ENCODE data around the gene USP2. TPM values are rescaled to one million over a fixed set of nuclear protein-coding genes. Genes with fewer than 3 reads are reported as not detected.

Gene USP2
- total RNA-seq, 2 experiments from 2014 or later, result 0.48 to 0.53 TPM

DNA sequence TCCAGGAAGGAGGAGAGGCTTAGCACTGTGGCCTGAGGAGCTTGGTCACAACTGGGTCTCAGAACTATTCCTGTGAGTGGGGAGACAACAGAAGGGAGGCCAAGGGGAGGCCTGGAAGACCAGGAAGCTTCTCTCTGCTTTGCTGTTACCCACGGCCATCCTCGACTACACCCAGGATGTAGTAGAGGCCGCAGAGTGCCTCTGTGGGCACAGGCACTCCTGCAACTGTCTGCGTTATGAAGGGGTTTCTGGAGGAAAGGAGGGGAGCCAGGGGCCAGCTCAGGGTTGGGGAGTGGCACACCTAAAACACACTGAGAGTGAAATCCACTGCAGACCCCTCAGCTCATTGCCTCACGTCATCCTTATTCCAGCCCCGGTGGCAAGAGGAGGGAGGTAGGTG, 31.2 kb downstream of the USP2 start:
- Mint-ChIP-seq H3K4me1 (peaks cover 6% of the 10 kb centered on the region), H3K27me3 (peaks cover 31% of the 10 kb centered on the region), H3K9me3 (no peaks in the 10 kb centered on the region), H3K27ac (peak overlapping the region; percentile 74), H3K4me3 (no peak overlapping the region), H3K36me3 (ENCODE audit: low read depth) (no peaks in the 10 kb centered on the region)
- CTCF ChIA-PET, result interaction anchor here (0.6 to 2.6 kb wide), 3 partner anchors 9 to 22 kb away, joined by 3 to 15 read pairs (median 4); partner anchors contain the start of gene C1QTNF5
- no peak for DNase-seq
- POLR2A ChIA-PET, result interaction anchor here (1.1 kb wide), 1 partner anchor 12 kb away, joined by 3 read pairs; no protein-coding TSS in a partner anchor

DNA sequence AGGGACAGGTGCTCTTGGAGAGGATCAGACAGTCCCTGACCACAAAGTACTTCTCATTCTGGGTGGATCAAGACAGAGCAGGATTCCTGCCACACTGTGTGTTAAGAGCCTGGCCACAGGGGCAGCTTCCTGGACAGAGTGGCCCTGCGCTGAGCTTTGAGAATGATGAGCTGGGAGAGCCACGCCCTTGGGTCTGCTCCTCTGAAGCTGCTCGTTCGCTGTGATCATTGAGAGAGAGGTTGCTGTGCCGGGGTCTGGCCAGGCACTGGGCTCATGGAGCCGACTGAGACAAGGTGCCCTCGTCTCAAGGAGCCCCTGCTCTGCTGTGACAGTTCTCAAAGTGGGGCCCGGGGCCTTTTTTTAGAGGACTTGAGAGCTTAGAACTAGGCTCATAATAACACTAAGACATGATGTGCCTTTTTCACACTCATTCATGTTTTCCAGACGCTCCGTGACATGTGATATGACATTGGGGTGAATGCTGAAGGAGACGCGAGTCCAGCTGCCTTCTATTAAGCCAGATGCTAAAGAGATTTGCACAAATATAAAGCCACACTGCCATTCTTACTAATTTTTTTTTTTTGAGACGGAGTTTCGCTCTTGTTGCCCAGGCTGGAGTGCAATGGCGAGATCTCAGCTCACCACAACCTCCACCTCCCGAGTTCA, 33.4 kb downstream of the USP2 start:
- no peak overlapping the region for H3K27ac Mint-ChIP-seq
- H3K4me3 Mint-ChIP-seq, result no peak overlapping the region
- DNase-seq, result no peak
- no peaks in the 10 kb centered on the region for H3K9me3 Mint-ChIP-seq
- H3K36me3 Mint-ChIP-seq (ENCODE audit: low read depth), result no peaks in the 10 kb centered on the region
- peaks cover 25% of the 10 kb centered on the region for H3K27me3 Mint-ChIP-seq
- POLR2A ChIA-PET, result no interaction called here
- CTCF ChIA-PET, result interaction anchor here (1.4 to 2.1 kb wide), 3 partner anchors 8 to 127 kb away, joined by 4 to 16 read pairs (median 10); no protein-coding TSS in a partner anchor
- peaks cover 6% of the 10 kb centered on the region for H3K4me1 Mint-ChIP-seq

DNA sequence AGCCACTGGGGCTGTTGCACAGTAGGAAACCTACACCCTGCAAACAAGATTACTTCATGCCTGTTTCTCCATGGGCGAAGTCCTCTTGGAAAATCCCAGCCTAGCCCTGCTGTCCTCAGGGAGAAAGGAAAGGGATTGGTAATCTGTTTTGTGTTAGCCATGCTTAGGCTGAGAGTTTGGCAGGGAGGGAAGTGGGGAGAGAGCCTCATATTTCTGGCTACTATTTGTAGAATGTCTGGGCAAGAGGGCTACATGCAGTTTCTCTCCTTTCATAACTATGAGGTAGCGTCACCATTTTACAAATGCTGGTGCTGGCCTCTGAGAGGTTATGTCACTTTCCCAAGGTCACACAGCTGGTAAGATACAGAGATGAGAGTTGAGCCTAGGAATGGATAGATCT, 34.2 kb downstream of the USP2 start:
- POLR2A ChIA-PET, result no interaction called here
- Mint-ChIP-seq H3K27ac (no peak overlapping the region), H3K9me3 (no peaks in the 10 kb centered on the region)

DNA sequence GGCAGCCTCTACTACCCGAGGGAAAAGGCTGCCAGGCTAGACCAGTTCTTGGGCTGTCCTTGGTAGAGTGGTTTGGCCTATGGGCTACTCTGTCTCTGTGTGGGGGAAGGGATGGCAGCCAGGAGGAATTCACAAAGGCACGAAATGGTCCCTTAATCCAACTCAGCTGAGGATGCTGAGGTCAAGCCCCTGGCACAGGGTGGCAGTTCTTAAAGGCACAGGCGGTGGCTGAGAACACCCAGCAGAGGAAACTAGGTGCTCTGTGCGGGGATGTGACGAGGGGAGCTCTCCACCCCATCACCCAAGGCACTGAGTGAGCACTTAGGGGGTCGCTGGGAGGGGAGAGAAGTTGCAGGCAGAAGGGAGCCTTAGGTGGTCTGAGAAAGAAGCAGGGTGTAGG, 34.9 kb downstream of the USP2 start, which contains the start of gene MFRP:
Gene MFRP (minus strand): TSS at position 101 of the 400 bp plus-strand sequence. CDS start 192 bp downstream, outside the sequence.
- Mint-ChIP-seq H3K4me3 (no peak within 1 kb of the TSS), H3K27me3 (peaks cover 26% of the 10 kb centered on the region), H3K9me3 (no peaks in the 10 kb centered on the region), H3K36me3 (ENCODE audit: low read depth) (no peaks in the 10 kb centered on the region), H3K27ac (no peak within 1 kb of the TSS), H3K4me1 (peaks cover 6% of the 10 kb centered on the region)
- ChIA-PET POLR2A (no interaction called here), CTCF (no interaction called here)
- DNase-seq, result no peak

More for the DNA sequence above, 34.2 kb downstream of the USP2 start:
- no peak for DNase-seq
- no peaks in the 10 kb centered on the region for H3K36me3 Mint-ChIP-seq (ENCODE audit: low read depth)
- H3K27me3 Mint-ChIP-seq, result peaks cover 26% of the 10 kb centered on the region
- no peak overlapping the region for H3K4me3 Mint-ChIP-seq
- peaks cover 6% of the 10 kb centered on the region for H3K4me1 Mint-ChIP-seq
- CTCF ChIA-PET, result interaction anchor here (1.4 to 2.1 kb wide), 3 partner anchors 9 to 127 kb away, joined by 4 to 16 read pairs (median 10); no protein-coding TSS in a partner anchor

DNA sequence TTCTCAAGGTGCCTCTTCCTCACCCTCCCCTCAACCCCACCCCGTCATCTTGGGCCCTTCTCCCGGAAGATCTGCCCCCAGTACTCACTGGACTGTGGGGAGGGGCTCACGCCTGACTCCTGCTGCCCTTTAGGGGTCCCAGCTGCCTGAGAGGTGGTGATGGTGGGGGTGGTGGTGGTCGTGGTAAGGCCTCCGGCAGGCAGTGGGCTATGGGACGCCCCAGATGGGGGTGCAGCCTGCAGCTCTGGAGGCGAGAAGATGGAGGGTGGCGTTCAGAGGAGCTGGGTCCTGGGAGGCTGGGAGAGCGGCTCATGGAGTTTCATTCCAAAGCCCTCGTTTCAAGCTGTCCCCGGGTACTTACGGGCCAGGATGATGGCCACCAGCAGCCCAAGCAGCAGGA, 35.8 kb downstream of the USP2 start:
- POLR2A ChIA-PET, result no interaction called here
- Mint-ChIP-seq H3K4me3 (no peak overlapping the region), H3K27ac (no peak overlapping the region), H3K9me3 (no peaks in the 10 kb centered on the region), H3K27me3 (peaks cover 28% of the 10 kb centered on the region), H3K36me3 (ENCODE audit: low read depth) (no peaks in the 10 kb centered on the region), H3K4me1 (peaks cover 12% of the 10 kb centered on the region)
- no peak for DNase-seq
- CTCF ChIA-PET, result interaction anchor here (3.6 kb wide), 1 partner anchor 11 kb away, joined by 14 read pairs; no protein-coding TSS in a partner anchor

DNA sequence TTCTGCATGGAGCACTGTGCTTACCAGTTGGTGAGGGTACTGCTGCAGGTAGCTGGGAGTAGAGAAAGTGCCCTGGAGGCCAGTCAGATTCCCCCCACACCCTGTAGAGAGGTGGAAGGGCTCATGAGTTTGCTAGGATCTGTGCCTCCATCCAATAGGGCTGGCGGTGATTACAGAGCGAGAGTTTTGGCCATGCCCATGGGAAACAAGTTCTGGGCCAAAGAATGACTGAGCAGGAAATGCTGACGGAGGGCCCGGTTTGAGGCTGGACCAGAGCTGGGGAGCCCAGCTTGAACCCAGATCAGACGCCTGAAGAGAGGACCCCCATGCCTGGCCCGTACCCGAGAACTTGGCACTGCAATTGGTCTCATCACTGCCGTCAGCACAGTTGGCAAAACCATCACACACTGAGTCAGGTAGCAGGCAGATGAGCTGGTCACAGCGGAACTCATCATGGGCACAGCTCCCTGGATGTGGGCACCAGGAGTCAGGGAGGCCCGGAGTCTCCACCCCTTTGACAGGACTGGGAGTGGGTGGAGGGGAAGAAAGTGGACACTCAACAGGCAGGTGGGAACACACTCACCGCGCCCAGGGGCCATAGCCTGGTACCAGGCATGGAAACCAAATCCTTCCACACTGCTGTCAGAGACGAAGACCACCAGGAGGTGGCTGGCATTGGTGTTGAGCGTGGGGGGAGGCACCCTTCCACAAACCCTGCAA, 37.0 kb downstream of the USP2 start:
- Mint-ChIP-seq H3K27me3 (peaks cover 29% of the 10 kb centered on the region), H3K4me1 (peaks cover 7% of the 10 kb centered on the region), H3K36me3 (ENCODE audit: low read depth) (no peaks in the 10 kb centered on the region), H3K27ac (no peak overlapping the region), H3K9me3 (no peaks in the 10 kb centered on the region), H3K4me3 (no peak overlapping the region)
- CTCF ChIA-PET, result interaction anchor here (0.6 to 3.6 kb wide), 5 partner anchors 12 to 65 kb away, joined by 3 to 14 read pairs (median 4); no protein-coding TSS in a partner anchor
- DNase-seq, result no peak
- POLR2A ChIA-PET, result no interaction called here

DNA sequence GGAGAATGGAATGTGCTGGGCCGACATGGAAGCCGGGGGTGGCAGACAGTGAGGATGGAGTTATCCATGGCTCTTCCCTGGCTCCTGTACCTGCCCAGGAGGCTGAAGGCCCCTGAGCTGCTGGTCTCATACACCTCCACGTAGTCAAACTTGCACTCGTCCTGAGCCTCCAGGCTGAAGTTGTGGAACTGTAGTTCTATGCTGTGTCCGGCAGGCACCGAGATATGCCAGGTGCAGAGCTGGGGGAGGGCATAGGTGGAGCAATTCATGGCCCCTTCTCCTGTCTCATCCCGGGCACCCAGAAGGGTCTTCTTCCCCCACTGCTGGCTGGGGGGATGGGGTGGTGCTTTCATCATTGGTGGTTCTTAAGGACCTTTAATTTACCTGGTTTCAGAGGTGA, 37.8 kb downstream of the USP2 start:
- ChIA-PET CTCF (interaction anchor here (0.6 to 3.6 kb wide), 3 partner anchors 13 to 31 kb away, joined by 3 to 14 read pairs (median 3); no protein-coding TSS in a partner anchor), POLR2A (no interaction called here)
- DNase-seq, result no peak
- H3K27ac Mint-ChIP-seq, result no peak overlapping the region
- peaks cover 2% of the 10 kb centered on the region for H3K36me3 Mint-ChIP-seq (ENCODE audit: low read depth)
- H3K4me1 Mint-ChIP-seq, result peaks cover 13% of the 10 kb centered on the region
- H3K27me3 Mint-ChIP-seq, result peaks cover 36% of the 10 kb centered on the region
- no peak overlapping the region for H3K4me3 Mint-ChIP-seq
- no peaks in the 10 kb centered on the region for H3K9me3 Mint-ChIP-seq

DNA sequence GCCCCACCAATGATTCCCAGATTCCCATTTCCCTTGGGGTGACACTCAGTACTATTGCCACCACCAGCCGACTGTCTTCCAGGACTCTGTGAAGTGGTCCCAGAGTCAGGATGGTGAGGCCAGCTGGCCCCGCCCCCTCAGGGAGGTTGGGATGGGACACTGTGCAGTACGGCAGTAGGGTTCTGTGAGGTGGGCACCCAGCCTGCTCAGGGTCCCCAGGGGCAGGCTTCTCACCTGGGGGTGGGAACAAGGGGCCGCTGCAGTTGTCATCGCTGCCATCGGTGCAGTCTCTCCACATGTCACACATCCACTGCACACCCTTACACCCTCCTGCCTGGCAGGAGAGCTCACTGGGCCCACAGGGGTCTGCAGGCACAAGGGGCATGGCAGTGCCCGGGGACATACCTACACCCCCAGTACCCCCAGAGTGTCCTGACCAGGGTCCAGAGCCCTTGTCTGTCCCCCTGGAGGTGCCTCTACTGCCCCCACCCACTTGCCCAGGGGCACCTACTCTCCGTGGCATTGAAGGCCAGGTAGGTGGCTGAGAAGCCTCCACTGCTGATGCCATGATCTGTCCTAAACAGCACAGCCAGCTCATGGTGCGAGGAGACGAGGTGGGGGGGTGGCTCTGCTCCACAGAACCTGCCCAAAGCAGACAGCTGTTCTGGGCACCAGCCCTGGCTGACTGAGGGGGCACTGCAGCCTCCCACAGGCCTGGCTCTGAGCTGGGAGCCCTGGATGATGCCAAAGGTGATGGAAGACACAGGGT, 38.9 kb downstream of the USP2 start:
- H3K9me3 Mint-ChIP-seq, result no peaks in the 10 kb centered on the region
- H3K4me3 Mint-ChIP-seq, result no peak overlapping the region
- H3K36me3 Mint-ChIP-seq (ENCODE audit: low read depth), result peaks cover 5% of the 10 kb centered on the region
- POLR2A ChIA-PET, result no interaction called here
- CTCF ChIA-PET, result interaction anchor here (0.8 to 3.6 kb wide), 2 partner anchors 10 to 14 kb away, joined by 3 to 14 read pairs; no protein-coding TSS in a partner anchor
- peaks cover 40% of the 10 kb centered on the region for H3K27me3 Mint-ChIP-seq
- H3K27ac Mint-ChIP-seq, result no peak overlapping the region
- H3K4me1 Mint-ChIP-seq, result peaks cover 21% of the 10 kb centered on the region
- DNase-seq, result no peak

DNA sequence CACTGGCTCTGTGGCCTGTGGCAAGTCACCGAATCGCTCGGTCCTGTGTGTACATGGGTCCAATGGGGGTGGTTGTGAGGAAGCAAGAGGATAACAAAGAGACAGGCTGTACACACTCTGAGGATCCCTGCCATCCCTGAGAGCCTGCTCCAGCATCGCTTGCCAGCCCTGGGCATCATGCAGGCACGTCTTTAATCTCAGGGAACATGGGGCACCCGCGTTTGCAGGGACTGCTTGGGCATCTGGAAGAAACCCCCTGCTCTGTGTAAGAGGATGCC, 39.5 kb downstream of the USP2 start:
- peaks cover 7% of the 10 kb centered on the region for H3K36me3 Mint-ChIP-seq (ENCODE audit: low read depth)

DNA sequence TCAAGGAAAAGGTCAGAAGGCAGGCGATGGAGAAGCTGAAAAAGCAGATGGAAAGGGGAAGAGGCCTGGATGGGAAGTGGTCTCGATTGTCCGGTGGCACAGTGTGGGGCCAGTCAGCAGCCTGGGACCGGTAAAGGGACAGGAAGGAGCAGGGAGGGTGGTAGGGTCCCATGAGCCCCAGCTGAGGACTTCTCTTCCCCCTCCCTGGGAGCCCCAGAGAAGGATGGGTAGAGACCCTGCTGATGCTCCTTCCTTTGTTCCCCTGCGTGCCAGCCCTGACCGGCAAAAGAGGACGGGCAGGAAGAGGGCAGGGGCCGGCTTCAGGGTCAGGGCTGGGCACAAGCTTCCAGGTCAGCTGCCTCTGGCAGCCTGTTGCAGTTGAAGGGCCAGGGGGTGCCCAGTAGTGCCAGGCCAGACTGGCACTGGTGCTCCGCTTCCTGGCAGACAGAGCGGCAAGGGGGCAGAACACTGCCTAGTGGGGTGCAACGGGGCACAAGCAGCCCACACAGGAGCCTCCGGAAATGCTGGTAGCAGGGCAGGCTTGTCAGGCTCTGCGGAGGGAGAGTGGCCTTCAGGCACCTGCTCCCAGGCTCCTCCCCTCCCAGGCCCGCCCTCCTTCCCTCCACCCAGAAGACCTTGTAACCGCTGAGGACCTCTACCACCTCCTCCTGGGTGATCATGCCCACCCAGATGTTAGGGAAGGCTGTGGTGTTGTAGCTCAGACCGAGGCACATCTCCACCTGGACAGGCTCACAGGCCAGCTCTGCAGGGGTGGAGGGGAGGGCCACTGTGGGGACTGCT, 40.1 kb downstream of the USP2 start:
- Mint-ChIP-seq H3K4me3 (no peak overlapping the region), H3K27ac (no peak overlapping the region), H3K9me3 (no peaks in the 10 kb centered on the region), H3K36me3 (ENCODE audit: low read depth) (peaks cover 10% of the 10 kb centered on the region), H3K27me3 (peaks cover 37% of the 10 kb centered on the region), H3K4me1 (peaks cover 32% of the 10 kb centered on the region)
- DNase-seq, result no peak
- CTCF ChIA-PET, result interaction anchor here (0.6 to 6.7 kb wide), 6 partner anchors 8 to 232 kb away, joined by 3 to 136 read pairs (median 4); no protein-coding TSS in a partner anchor
- POLR2A ChIA-PET, result interaction anchor here (1.1 kb wide), 1 partner anchor 322 kb away, joined by 3 read pairs; no protein-coding TSS in a partner anchor

More for the DNA sequence above, 39.5 kb downstream of the USP2 start:
- Mint-ChIP-seq H3K4me1 (peaks cover 27% of the 10 kb centered on the region), H3K9me3 (no peaks in the 10 kb centered on the region), H3K27ac (no peak overlapping the region), H3K27me3 (peaks cover 37% of the 10 kb centered on the region), H3K4me3 (no peak overlapping the region)
- ChIA-PET CTCF (interaction anchor here (1.3 to 6.7 kb wide), 3 partner anchors 8 to 18 kb away, joined by 3 to 136 read pairs (median 10); no protein-coding TSS in a partner anchor), POLR2A (no interaction called here)
- no peak for DNase-seq

DNA sequence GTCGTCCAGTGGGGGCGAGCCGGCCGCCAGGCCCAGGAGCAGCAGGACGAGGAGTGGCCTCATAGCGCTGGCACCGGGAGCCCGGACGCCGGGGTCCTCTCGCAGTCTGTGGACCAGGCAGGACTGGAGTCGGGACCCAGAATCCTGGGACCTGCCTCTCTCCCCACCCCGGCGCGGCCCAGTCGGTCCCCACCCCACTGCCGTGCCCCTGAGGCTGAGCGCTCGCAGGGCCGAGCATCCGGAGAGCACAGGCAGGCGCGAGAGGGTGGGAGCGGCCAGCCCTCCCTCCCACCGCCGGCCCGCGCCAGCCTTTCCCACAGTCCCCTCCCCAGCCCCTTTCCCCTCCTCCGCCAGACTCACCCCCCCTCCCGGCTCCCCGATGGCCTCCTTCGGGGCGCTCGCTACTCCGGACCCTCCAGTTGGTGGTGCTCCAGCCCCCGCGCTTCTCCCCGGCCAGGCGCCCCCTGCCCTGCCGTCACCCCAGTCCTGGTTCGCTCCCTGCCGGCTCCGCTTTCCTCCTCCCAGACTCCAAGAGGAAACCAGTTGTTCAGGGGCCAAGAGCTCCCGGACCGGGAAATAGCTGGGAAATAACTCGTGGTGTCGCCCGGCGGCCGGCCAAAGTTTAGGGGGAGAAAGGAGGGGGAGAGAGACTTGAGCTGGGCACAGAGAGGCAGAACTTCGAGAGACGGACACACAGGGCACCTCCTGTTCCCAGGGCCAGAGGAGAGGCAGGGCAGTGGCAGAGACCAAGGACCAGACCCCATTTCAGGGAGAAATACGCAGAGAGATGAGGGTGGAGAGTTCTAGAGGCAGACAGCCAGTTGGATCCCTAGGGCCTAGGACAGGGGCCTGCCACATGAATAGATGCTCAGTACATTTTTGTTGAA, 40.9 kb downstream of the USP2 start, which contains the start of gene C1QTNF5:
Gene C1QTNF5 (minus strand): TSS at position 549 of the 887 bp plus-strand sequence. CDS start 486 bp downstream, at position 63.
- no peaks in the 10 kb centered on the region for H3K9me3 Mint-ChIP-seq
- peaks cover 16% of the 10 kb centered on the region for H3K36me3 Mint-ChIP-seq (ENCODE audit: low read depth)
- no peak within 1 kb of the TSS for H3K4me3 Mint-ChIP-seq
- peaks cover 37% of the 10 kb centered on the region for H3K27me3 Mint-ChIP-seq
- peaks cover 41% of the 10 kb centered on the region for H3K4me1 Mint-ChIP-seq
- POLR2A ChIA-PET, result interaction anchor here (1.1 kb wide), 1 partner anchor 321 kb away, joined by 3 read pairs; no protein-coding TSS in a partner anchor
- CTCF ChIA-PET, result interaction anchor here (0.6 to 6.7 kb wide), 15 partner anchors 9 to 231 kb away, joined by 3 to 136 read pairs (median 4); no protein-coding TSS in a partner anchor
- no peak for DNase-seq
- no peak within 1 kb of the TSS for H3K27ac Mint-ChIP-seq

All from activated CD4-positive, alpha-beta memory T cell treated with anti-CD3 and anti-CD28 coated beads, Interleukin-2, amount 10 ng/mL, durations not matched to agents 7 days and 5 days (primary cell).